RWPE1 (cell line): ENCODE data around the gene REC8.

Source experiments
- CTCF ChIA-PET: fragments of 350-600 bp; sonication (Branson Sonifier 250); formaldehyde crosslinking; extraction: SDS; loops from one replicate; lab custom pipeline; 2021; lab: Yijun Ruan, JAX
- POLR2A ChIA-PET: fragments of 400-600 bp; formaldehyde crosslinking; extraction: SDS; loops from one replicate; lab custom pipeline; 2020; ENCODE audit warnings: antibody characterized with exemption; ENCODE audit not compliant: low non-redundant PET; lab: Yijun Ruan, JAX
- DNase-seq: peaks from one replicate; pipeline ENCODE4 v3.0.0; 2012; ENCODE audit warnings: low spot score
- H3K27ac ChIP-seq: fragments of 450-650 bp; 2 replicates; pipeline ENCODE4 v1.5.1; 2017
- CTCF ChIP-seq: fragments of 450-650 bp; conservative IDR thresholded peaks from 2 replicates; pipeline ENCODE4 v1.5.1; 2017; ENCODE audit warnings: low read depth, mild to moderate bottlenecking

The REC8 gene

GRCh38 chr14:24127673-24128072 lies 44.2 kb upstream of the REC8 start:
- no peak for TF ChIP-seq CTCF
- CTCF ChIA-PET = interaction anchor here (0.6 kb wide), 2 partner anchors 10 to 27 kb away, joined by 3 to 4 read pairs; no protein-coding TSS in a partner anchor
- DNase-seq = no peak
- POLR2A ChIA-PET = interaction anchor here (1.0 kb wide), 1 partner anchor 13 kb away, joined by 3 read pairs; no protein-coding TSS in a partner anchor
- no peak overlapping the region for H3K27ac ChIP-seq

- POLR2A ChIA-PET = no interaction called here
- CTCF ChIA-PET = interaction anchor here (0.7 kb wide), 2 partner anchors 20 to 22 kb away, joined by 3 to 4 read pairs; no protein-coding TSS in a partner anchor
These were observed 42.4 kb upstream of the REC8 start for GRCh38 chr14:24129410-24129998.

GRCh38 chr14:24130380-24130716 lies 41.5 kb upstream of the REC8 start, which contains the start of gene FITM1:
Gene FITM1 (plus strand): TSS chr14:24130659. CDS start chr14:24131564, 905 bp downstream.
- DNase-seq = no peak
- ChIA-PET POLR2A (no interaction called here), CTCF (no interaction called here)
- no peak for TF ChIP-seq CTCF
- H3K27ac ChIP-seq = no peak within 1 kb of the TSS

More at GRCh38 chr14:24129410-24129998, 42.4 kb upstream of the REC8 start:
- no peak for DNase-seq
- H3K27ac ChIP-seq = no peak overlapping the region
- TF ChIP-seq CTCF = no peak

GRCh38 chr14:24130717-24131548 lies 40.9 kb upstream of the REC8 start:
- ChIA-PET CTCF (no interaction called here), POLR2A (no interaction called here)
- no peak overlapping the region for H3K27ac ChIP-seq
- DNase-seq = no peak
- TF ChIP-seq CTCF = no peak

- CTCF ChIA-PET = no interaction called here
- no peak for DNase-seq
- no peak overlapping the region for H3K27ac ChIP-seq
- POLR2A ChIA-PET = no interaction called here
- TF ChIP-seq CTCF = no peak
These were observed 40.3 kb upstream of the REC8 start for GRCh38 chr14:24131549-24131966.

- TF ChIP-seq CTCF = no peak
- ChIA-PET POLR2A (no interaction called here), CTCF (no interaction called here)
- DNase-seq = no peak
- peak overlapping the region; percentile 6; the same call in 1 of the 2 replicates for H3K27ac ChIP-seq
These were observed 39.7 kb upstream of the REC8 start for GRCh38 chr14:24132061-24132685.
